ENCODE data around the gene NUDCD3. TPM values are rescaled to one million over a fixed set of nuclear protein-coding genes. Genes with fewer than 3 reads are reported as not detected.

NUDCD3 gene
- total and polyA plus RNA-seq, 10 donors, result 21.7 to 97.9 (median 41.3) TPM

DNA sequence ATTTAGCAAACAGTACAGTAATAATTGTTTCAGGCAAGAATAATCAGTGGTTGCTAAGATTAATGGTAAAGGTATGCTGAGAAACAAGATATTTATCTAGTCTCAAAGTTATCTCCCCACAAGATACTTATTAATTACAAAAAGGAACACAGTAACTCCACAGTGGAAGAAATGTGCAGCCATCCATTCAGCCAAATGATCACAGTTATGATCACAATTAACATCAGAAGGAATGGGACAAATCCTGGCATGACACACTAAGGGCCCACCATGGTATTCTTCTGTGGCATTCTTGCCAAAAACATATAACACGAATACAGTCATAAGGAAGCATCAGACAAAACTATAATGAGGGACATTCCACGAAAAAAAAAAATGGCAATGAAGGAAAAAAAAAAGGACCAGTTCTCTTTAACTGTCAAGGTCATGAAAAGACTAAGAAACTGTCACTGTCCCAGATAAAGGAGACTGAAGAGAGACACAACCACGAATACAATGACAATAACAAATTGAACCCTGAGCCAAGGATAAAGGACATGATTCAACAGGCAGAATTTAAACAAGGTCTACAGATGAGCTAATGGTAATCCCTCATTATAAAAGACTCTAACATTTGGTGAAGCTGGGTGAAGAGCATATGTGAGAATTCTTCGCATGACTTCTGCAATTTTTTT lies 20.9 kb downstream of the NUDCD3 start:
- WGBS, 5 donors, result 61 to 82% (median 71%) methylated on average over 4 of the region's 4 CpGs
- DNase-seq, result no peak
- TF ChIP-seq POLR2A (IDR thresholded peaks at IDR 0.05) (no peak), POLR2AphosphoS5 (IDR thresholded peaks at IDR 0.05) (no peak)
- TF ChIP-seq, protein P1, sequence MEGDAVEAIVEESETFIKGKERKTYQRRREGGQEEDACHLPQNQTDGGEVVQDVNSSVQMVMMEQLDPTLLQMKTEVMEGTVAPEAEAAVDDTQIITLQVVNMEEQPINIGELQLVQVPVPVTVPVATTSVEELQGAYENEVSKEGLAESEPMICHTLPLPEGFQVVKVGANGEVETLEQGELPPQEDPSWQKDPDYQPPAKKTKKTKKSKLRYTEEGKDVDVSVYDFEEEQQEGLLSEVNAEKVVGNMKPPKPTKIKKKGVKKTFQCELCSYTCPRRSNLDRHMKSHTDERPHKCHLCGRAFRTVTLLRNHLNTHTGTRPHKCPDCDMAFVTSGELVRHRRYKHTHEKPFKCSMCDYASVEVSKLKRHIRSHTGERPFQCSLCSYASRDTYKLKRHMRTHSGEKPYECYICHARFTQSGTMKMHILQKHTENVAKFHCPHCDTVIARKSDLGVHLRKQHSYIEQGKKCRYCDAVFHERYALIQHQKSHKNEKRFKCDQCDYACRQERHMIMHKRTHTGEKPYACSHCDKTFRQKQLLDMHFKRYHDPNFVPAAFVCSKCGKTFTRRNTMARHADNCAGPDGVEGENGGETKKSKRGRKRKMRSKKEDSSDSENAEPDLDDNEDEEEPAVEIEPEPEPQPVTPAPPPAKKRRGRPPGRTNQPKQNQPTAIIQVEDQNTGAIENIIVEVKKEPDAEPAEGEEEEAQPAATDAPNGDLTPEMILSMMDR (IDR thresholded peaks at IDR 0.05 in 8 of 11, conservative IDR thresholded peaks at IDR 0.05 in 3 of 11), result no peak
- Histone ChIP-seq H3K4me1 (peaks cover 13 to 90% (median 42%) of the 10 kb centered on the region in 6 donors), H3K4me3 (no peak overlapping the region), H3K9me3 (no peaks in the 10 kb centered on the region), H3K36me3 (peaks cover 0 to 94% (median 40%) of the 10 kb centered on the region in 6 donors), H3K27me3 (replicated peaks in 1 of 7) (no peaks in the 10 kb centered on the region), H3K27ac (no peak overlapping the region)
- intact Hi-C loops (cut with DNase I; ENCODE audit: low total_unique reads), result no loop called here

DNA sequence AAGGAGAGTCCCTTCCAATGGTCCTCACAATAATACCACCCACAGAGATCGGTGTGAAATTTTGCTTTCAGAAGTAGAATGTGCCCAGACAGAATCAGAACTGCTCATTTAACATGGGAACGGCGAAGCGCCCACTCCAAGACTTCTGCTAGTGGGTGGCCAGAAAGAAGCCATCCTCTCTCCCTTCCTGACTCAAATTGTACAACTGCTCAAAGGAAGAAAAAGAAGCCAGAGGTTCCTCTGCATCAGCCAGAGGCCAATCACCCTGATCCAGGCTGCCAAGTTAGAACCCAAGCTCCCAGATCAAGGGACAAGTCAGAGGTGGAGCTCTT lies 23.3 kb downstream of the NUDCD3 start:
- TF ChIP-seq, protein P1 (IDR thresholded peaks at IDR 0.05 in 8 of 11, conservative IDR thresholded peaks at IDR 0.05 in 3 of 11), result no peak
- no peak for TF ChIP-seq POLR2AphosphoS5 (IDR thresholded peaks at IDR 0.05)
- TF ChIP-seq POLR2A (IDR thresholded peaks at IDR 0.05), result no peak
- Histone ChIP-seq H3K27me3 (replicated peaks in 1 of 7) (no peaks in the 10 kb centered on the region), H3K4me1 (peaks cover 13 to 85% (median 42%) of the 10 kb centered on the region in 6 donors), H3K4me3 (no peak overlapping the region), H3K9me3 (no peaks in the 10 kb centered on the region), H3K27ac (no peak overlapping the region), H3K36me3 (peaks cover 0 to 80% (median 32%) of the 10 kb centered on the region in 6 donors)
- intact Hi-C loops (cut with DNase I; ENCODE audit: low total_unique reads), result no loop called here
- WGBS, 5 donors, result 96 to 100% (median 96%) methylated on average over 4 of the region's 4 CpGs
- DNase-seq, result no peak

DNA sequence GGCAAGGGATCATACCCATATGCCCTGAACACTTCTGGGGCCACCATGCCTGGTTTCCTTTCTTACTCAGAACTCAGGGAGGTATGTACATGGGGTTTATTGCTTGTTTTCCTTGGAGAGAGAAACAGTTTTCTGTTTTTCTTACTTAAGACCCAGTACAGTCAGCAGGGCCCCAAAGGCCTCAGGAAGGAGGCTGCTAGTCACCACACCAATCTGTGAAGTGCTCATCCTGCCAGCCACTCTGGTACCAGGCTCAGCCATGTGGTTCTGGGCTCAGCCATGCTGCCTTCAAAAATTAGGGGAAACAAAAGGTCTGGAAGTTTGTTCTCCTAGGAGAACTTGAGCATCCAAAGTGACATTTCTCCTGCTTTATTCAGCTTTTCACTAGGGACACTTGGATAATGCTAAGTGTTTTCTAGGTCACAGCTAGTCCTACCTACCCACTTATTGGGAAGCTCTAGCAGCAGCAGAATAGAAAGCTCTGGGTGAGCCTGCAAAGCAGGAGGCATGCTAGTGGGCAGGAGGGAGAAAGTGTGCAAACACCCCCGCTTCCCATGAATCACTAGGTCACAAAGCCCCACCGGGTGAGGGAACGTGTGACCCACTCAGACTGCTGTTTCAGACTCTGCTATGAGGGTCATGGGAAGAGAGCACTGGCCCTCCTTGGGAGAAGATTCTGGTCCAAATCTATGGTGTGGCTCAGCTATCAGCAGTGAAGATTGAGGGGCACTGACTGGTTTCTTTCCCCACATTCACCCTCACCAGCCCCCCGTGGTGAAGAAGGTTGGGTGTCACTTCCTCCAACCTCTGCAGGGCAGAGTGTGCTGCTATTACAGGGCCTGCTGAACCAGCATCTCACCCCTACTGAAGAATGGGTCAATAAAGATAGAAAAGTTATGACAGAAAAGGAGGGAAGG lies 23.9 kb downstream of the NUDCD3 start:
- Histone ChIP-seq H3K36me3 (peaks cover 0 to 74% (median 29%) of the 10 kb centered on the region in 6 donors), H3K4me1 (peaks cover 18 to 85% (median 48%) of the 10 kb centered on the region in 6 donors), H3K27me3 (replicated peaks in 1 of 7) (no peaks in the 10 kb centered on the region), H3K9me3 (no peaks in the 10 kb centered on the region), H3K27ac (no peak overlapping the region), H3K4me3 (no peak overlapping the region)
- DNase-seq, result no peak
- intact Hi-C loops (cut with DNase I; ENCODE audit: low total_unique reads), result no loop called here
- TF ChIP-seq, protein P1 (IDR thresholded peaks at IDR 0.05 in 8 of 11, conservative IDR thresholded peaks at IDR 0.05 in 3 of 11), result no peak
- TF ChIP-seq POLR2AphosphoS5 (IDR thresholded peaks at IDR 0.05) (no peak), POLR2A (IDR thresholded peaks at IDR 0.05) (no peak)
- 66 to 78% (median 76%) methylated on average over 4 of the region's 4 CpGs for WGBS, 5 donors

DNA sequence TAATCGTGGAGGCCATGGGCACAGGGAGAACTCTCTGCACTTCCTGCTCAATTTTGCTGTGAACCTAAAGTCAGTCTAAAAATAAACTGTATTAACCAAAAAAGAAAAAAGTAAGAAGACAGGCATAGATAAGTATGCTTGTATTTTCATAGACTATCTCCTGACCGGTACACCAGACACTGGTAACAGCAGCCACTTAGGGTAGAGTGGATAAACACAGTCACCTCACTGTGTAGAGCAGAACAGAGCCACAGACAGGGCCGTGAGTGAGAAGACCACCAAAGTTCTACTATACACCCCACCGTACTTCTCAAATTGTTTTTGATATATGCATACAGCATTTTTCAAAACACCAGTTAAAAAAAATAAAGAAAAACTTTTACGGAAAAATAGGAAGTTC lies 25.0 kb downstream of the NUDCD3 start:
- WGBS, 5 donors, result 76 to 84% (median 84%) methylated on average over 5 of the region's 5 CpGs
- no peaks in the 10 kb centered on the region for H3K27me3 ChIP-seq (replicated peaks in 1 of 7)
- no peak for TF ChIP-seq POLR2AphosphoS5 (IDR thresholded peaks at IDR 0.05)
- no peak for TF ChIP-seq POLR2A (IDR thresholded peaks at IDR 0.05)
- TF ChIP-seq, protein P1 (IDR thresholded peaks at IDR 0.05 in 8 of 11, conservative IDR thresholded peaks at IDR 0.05 in 3 of 11), result no peak

More for the DNA sequence above, 25.0 kb downstream of the NUDCD3 start:
- Histone ChIP-seq H3K36me3 (peaks cover 0 to 63% (median 24%) of the 10 kb centered on the region in 6 donors), H3K27ac (no peak overlapping the region), H3K4me1 (peaks cover 28 to 85% (median 58%) of the 10 kb centered on the region in 6 donors), H3K4me3 (no peak overlapping the region), H3K9me3 (no peaks in the 10 kb centered on the region)
- DNase-seq, result no peak
- intact Hi-C loops (cut with DNase I; ENCODE audit: low total_unique reads), result no loop called here
